HepG2 (cell line): ENCODE measurements around the gene SNAI3. TPM values are rescaled to one million over a fixed set of nuclear protein-coding genes. Genes with fewer than 3 reads are reported as not detected.

Experiments used
- AGO1 ChIP-seq: fragments of 200-400 bp; formaldehyde crosslinking; IDR thresholded peaks from 2 replicates; pipeline ENCODE4 v1.6.1; 2017; ENCODE audit warnings: mild to moderate bottlenecking, low read depth, low read length, moderate library complexity; ENCODE audit not compliant: poor library complexity, severe bottlenecking
- CBX5 ChIP-seq: sonication (generic); formaldehyde crosslinking; IDR thresholded peaks from 2 replicates; pipeline ENCODE4 v1.4.0; 2020; ENCODE audit warnings: missing genetic modification reagents, borderline replicate concordance
- ERF ChIP-seq: IDR thresholded peaks from 2 replicates; pipeline ENCODE4 v1.6.1; 2018; ENCODE audit warnings: missing biosample characterization, missing genetic modification reagents
- FOSL1 ChIP-seq: sonication (generic); formaldehyde crosslinking; IDR thresholded peaks from 2 replicates; pipeline ENCODE4 v1.9.0; 2021; ENCODE audit warnings: missing genetic modification reagents, borderline replicate concordance
- HMG20A ChIP-seq: IDR thresholded peaks from 2 replicates; pipeline ENCODE4 v1.6.1; 2016; ENCODE audit warnings: borderline replicate concordance
- HMG20B ChIP-seq: conservative IDR thresholded peaks from 2 replicates; pipeline ENCODE4 v1.6.1; 2016; ENCODE audit warnings: missing genetic modification reagents, missing compliant biosample characterization
- KLF12 ChIP-seq: sonication (generic); formaldehyde crosslinking; IDR thresholded peaks from 2 replicates; pipeline ENCODE4 v1.4.0; 2020; ENCODE audit warnings: missing genetic modification reagents, borderline replicate concordance
- NFKBIZ ChIP-seq: IDR thresholded peaks from 2 replicates; pipeline ENCODE4 v1.6.1; 2018; ENCODE audit warnings: missing genetic modification reagents, missing compliant biosample characterization
- NFYB ChIP-seq: sonication (generic); formaldehyde crosslinking; IDR thresholded peaks from 2 replicates; pipeline ENCODE4 v1.4.0; 2020; ENCODE audit warnings: missing genetic modification reagents
- RAD21 ChIP-seq: fragments of 450-650 bp; formaldehyde crosslinking; IDR thresholded peaks from 2 replicates; pipeline ENCODE4 v1.5.0; 2020; ENCODE audit warnings: mild to moderate bottlenecking
- SOX5 ChIP-seq: IDR thresholded peaks from 2 replicates; pipeline ENCODE4 v1.6.1; 2016; ENCODE audit warnings: borderline replicate concordance
- ZNF430 ChIP-seq: sonication (generic); formaldehyde crosslinking; IDR thresholded peaks from 2 replicates; pipeline ENCODE4 v1.9.0; 2021; ENCODE audit warnings: mild to moderate bottlenecking, missing genetic modification reagents
- ZNF501 ChIP-seq: sonication (generic); formaldehyde crosslinking; IDR thresholded peaks from 2 replicates; pipeline ENCODE4 v1.5.1; 2020; ENCODE audit warnings: mild to moderate bottlenecking, moderate library complexity, missing genetic modification reagents
- ZNF557 ChIP-seq: sonication (generic); formaldehyde crosslinking; IDR thresholded peaks from 2 replicates; pipeline ENCODE4 v1.4.0; 2020; ENCODE audit warnings: missing genetic modification reagents
- polyA plus RNA-seq, 8 experiments: library from polyadenylated mRNA; depleted of rRNA in 3 of 8; stranded (reverse) in 7 of 8; unstranded in 1 of 8; fragments of >200 nt; fragmentation: Illumina TruSeq in 4 of 8; extraction: Trizol in 4 of 8; gene quantifications; 2 replicates each; pipeline versions ENCODE4 v1.2.1 to v1.2.3, GENCODE V29; 2011 to 2016; ENCODE audit warnings: low read depth in 4 of 8, missing spikeins in 1 of 8, mixed read lengths in 1 of 8; ENCODE audit not compliant: insufficient read depth in 1 of 8
- total RNA-seq, 5 experiments: library from RNA; depleted of rRNA; stranded (reverse); fragments of >200 nt; fragmentation: Illumina TruSeq; extraction: Trizol; gene quantifications; 2 replicates each; pipeline ENCODE4 v1.2.3, GENCODE V29; 2016; ENCODE audit warnings: low read depth in 1 of 5
- TF ChIP-seq, protein P1 (sequence below): sonication (generic); formaldehyde crosslinking; IDR thresholded peaks from 2 replicates; pipeline ENCODE4 v1.9.0; 2021; ENCODE audit warnings: missing genetic modification reagents, mild to moderate bottlenecking, borderline replicate concordance
- TF ChIP-seq, protein P2 (sequence below): sonication (generic); formaldehyde crosslinking; IDR thresholded peaks from 2 replicates; pipeline ENCODE4 v1.4.0; 2020; ENCODE audit warnings: mild to moderate bottlenecking, missing genetic modification reagents
- TF ChIP-seq, protein P3 (sequence below): sonication (generic); formaldehyde crosslinking; IDR thresholded peaks from 2 replicates; pipeline ENCODE4 v1.4.0; 2020; ENCODE audit warnings: missing genetic modification reagents, borderline replicate concordance
- TF ChIP-seq, protein P4 (sequence below): sonication (generic); formaldehyde crosslinking; IDR thresholded peaks from 2 replicates; pipeline ENCODE4 v1.5.0; 2020; ENCODE audit warnings: missing genetic modification reagents, mild to moderate bottlenecking, borderline replicate concordance
- TF ChIP-seq, protein P5 (sequence below): sonication (generic); formaldehyde crosslinking; IDR thresholded peaks from 2 replicates; pipeline ENCODE4 v1.4.0; 2020; ENCODE audit warnings: missing genetic modification reagents
- TF ChIP-seq, protein P6 (sequence below): sonication (generic); formaldehyde crosslinking; IDR thresholded peaks from 2 replicates; pipeline ENCODE4 v1.5.1; 2020; ENCODE audit warnings: missing genetic modification reagents, mild to moderate bottlenecking, borderline replicate concordance

SNAI3 gene
- total and polyA plus RNA-seq, 2 of the 13 experiments (the other 11 are each of a cell fraction or from before 2014, with no cell fraction given): 0.09 to 0.18 TPM

DNA sequence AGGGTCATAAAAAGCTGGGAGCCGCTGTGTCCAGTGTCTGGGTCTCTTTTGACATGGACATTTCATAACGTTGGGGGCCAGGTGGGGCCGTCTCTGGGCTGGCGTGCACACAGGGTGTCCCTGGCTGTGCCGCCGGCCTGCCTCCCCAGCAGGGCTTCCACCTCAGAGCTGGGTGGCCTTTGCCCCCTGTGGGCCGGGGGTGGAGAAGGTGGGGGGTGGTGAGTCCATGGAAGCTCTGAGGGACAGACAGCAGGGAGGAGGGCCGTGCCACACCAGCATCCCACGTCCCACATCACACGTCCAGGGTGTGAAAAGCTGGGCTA lies 908 bp upstream of the SNAI3 start (continued):
- TF ChIP-seq, protein P1, sequence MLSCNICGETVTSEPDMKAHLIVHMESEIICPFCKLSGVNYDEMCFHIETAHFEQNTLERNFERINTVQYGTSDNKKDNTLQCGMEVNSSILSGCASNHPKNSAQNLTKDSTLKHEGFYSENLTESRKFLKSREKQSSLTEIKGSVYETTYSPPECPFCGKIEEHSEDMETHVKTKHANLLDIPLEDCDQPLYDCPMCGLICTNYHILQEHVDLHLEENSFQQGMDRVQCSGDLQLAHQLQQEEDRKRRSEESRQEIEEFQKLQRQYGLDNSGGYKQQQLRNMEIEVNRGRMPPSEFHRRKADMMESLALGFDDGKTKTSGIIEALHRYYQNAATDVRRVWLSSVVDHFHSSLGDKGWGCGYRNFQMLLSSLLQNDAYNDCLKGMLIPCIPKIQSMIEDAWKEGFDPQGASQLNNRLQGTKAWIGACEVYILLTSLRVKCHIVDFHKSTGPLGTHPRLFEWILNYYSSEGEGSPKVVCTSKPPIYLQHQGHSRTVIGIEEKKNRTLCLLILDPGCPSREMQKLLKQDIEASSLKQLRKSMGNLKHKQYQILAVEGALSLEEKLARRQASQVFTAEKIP: no peak
- TF ChIP-seq KLF12 (no peak), CBX5 (no peak), ZNF430 (CRISPR knock-in tag) (no peak), RAD21 (CRISPR knock-in tag) (no peak), NFKBIZ (CRISPR knock-in tag) (no peak), HMG20A (CRISPR knock-in tag) (no peak), SOX5 (CRISPR knock-in tag) (no peak), ZNF557 (no peak), ERF (CRISPR knock-in tag) (no peak), ZNF501 (CRISPR knock-in tag) (no peak), FOSL1 (CRISPR knock-in tag) (no peak), AGO1 (no peak), HMG20B (CRISPR knock-in tag) (no peak), NFYB (CRISPR knock-in tag) (no peak)
- TF ChIP-seq, protein P2, sequence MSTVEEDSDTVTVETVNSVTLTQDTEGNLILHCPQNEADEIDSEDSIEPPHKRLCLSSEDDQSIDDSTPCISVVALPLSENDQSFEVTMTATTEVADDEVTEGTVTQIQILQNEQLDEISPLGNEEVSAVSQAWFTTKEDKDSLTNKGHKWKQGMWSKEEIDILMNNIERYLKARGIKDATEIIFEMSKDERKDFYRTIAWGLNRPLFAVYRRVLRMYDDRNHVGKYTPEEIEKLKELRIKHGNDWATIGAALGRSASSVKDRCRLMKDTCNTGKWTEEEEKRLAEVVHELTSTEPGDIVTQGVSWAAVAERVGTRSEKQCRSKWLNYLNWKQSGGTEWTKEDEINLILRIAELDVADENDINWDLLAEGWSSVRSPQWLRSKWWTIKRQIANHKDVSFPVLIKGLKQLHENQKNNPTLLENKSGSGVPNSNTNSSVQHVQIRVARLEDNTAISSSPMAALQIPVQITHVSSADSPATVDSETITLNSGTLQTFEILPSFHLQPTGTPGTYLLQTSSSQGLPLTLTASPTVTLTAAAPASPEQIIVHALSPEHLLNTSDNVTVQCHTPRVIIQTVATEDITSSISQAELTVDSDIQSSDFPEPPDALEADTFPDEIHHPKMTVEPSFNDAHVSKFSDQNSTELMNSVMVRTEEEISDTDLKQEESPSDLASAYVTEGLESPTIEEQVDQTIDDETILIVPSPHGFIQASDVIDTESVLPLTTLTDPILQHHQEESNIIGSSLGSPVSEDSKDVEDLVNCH (CRISPR knock-in tag): no peak
- TF ChIP-seq, protein P3, sequence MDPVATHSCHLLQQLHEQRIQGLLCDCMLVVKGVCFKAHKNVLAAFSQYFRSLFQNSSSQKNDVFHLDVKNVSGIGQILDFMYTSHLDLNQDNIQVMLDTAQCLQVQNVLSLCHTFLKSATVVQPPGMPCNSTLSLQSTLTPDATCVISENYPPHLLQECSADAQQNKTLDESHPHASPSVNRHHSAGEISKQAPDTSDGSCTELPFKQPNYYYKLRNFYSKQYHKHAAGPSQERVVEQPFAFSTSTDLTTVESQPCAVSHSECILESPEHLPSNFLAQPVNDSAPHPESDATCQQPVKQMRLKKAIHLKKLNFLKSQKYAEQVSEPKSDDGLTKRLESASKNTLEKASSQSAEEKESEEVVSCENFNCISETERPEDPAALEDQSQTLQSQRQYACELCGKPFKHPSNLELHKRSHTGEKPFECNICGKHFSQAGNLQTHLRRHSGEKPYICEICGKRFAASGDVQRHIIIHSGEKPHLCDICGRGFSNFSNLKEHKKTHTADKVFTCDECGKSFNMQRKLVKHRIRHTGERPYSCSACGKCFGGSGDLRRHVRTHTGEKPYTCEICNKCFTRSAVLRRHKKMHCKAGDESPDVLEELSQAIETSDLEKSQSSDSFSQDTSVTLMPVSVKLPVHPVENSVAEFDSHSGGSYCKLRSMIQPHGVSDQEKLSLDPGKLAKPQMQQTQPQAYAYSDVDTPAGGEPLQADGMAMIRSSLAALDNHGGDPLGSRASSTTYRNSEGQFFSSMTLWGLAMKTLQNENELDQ: no peak
- TF ChIP-seq, protein P4, sequence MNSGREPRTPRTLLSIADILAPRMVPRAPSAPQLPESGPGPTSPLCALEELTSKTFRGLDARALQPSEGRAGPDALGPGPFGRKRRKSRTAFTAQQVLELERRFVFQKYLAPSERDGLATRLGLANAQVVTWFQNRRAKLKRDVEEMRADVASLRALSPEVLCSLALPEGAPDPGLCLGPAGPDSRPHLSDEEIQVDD (CRISPR knock-in tag): peak; percentile 39; the same call in 1 of the 2 replicates
- TF ChIP-seq, protein P5, sequence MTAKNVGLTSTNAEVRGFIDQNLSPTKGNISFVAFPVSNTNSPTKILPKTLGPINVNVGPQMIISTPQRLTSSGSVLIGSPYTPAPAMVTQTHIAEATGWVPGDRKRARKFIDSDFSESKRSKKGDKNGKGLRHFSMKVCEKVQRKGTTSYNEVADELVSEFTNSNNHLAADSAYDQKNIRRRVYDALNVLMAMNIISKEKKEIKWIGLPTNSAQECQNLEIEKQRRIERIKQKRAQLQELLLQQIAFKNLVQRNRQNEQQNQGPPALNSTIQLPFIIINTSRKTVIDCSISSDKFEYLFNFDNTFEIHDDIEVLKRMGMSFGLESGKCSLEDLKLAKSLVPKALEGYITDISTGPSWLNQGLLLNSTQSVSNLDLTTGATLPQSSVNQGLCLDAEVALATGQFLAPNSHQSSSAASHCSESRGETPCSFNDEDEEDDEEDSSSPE: no peak; the same call in 1 of the 2 replicates
- TF ChIP-seq, protein P6, sequence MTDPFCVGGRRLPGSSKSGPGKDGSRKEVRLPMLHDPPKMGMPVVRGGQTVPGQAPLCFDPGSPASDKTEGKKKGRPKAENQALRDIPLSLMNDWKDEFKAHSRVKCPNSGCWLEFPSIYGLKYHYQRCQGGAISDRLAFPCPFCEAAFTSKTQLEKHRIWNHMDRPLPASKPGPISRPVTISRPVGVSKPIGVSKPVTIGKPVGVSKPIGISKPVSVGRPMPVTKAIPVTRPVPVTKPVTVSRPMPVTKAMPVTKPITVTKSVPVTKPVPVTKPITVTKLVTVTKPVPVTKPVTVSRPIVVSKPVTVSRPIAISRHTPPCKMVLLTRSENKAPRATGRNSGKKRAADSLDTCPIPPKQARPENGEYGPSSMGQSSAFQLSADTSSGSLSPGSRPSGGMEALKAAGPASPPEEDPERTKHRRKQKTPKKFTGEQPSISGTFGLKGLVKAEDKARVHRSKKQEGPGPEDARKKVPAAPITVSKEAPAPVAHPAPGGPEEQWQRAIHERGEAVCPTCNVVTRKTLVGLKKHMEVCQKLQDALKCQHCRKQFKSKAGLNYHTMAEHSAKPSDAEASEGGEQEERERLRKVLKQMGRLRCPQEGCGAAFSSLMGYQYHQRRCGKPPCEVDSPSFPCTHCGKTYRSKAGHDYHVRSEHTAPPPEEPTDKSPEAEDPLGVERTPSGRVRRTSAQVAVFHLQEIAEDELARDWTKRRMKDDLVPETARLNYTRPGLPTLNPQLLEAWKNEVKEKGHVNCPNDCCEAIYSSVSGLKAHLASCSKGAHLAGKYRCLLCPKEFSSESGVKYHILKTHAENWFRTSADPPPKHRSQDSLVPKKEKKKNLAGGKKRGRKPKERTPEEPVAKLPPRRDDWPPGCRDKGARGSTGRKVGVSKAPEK (CRISPR knock-in tag): 0 out of 2 replicates have a peak, but pooled peaks have one; percentile 24
